ENCODE results near the gene HIC1. TPM values are rescaled to one million over a fixed set of nuclear protein-coding genes. Genes with fewer than 3 reads are reported as not detected.

The HIC1 gene
- total RNA-seq, 1 donor from 2014 or later = 9.3 TPM

- Mint-ChIP-seq H3K36me3 (ENCODE audit: low read depth) (peaks cover 46% of the 10 kb centered on the region), H3K27ac (no peak overlapping the region), H3K9me3 (no peaks in the 10 kb centered on the region), H3K4me1 (peaks cover 53% of the 10 kb centered on the region), H3K4me3 (no peak overlapping the region), H3K27me3 (no peaks in the 10 kb centered on the region)
- ChIA-PET CTCF (interaction anchor here (0.8 to 1.2 kb wide), 3 partner anchors 9 to 176 kb away, joined by 3 to 4 read pairs (median 3); no protein-coding TSS in a partner anchor), POLR2A (interaction anchor here (1.5 to 24.5 kb wide), 2 partner anchors 11 to 20 kb away, joined by 6 to 449 read pairs; no protein-coding TSS in a partner anchor)
- TF ChIP-seq CTCF (IDR thresholded peaks at IDR 0.05) = no peak
- no peak for DNase-seq
- intact Hi-C loops (cut with micrococcal nuclease) = no loop called here
- ATAC-seq (ENCODE audit: low read depth) = no peak
Measured at GRCh38 chr17:2068519-2069051, 13.7 kb downstream of the HIC1 start.

GRCh38 chr17:2070241-2071023, 15.5 kb downstream of the HIC1 start:
- POLR2A ChIA-PET = interaction anchor here (0.5 to 24.5 kb wide), 8 partner anchors 10 to 386 kb away, joined by 3 to 449 read pairs (median 4); no protein-coding TSS in a partner anchor
- peak; percentile 90 for ATAC-seq (ENCODE audit: low read depth)
- H3K36me3 Mint-ChIP-seq (ENCODE audit: low read depth) = peaks cover 42% of the 10 kb centered on the region
- intact Hi-C loops (cut with micrococcal nuclease) = loop anchor here (1.0 kb wide), 3 partner anchors 11 to 17 kb away; no protein-coding TSS in a partner anchor
- peak overlapping the region; percentile 79 for H3K27ac Mint-ChIP-seq
- peak overlapping the region; percentile 59 for H3K4me3 Mint-ChIP-seq
- H3K9me3 Mint-ChIP-seq = no peaks in the 10 kb centered on the region
- peaks cover 43% of the 10 kb centered on the region for H3K4me1 Mint-ChIP-seq
- no peak for DNase-seq
- H3K27me3 Mint-ChIP-seq = no peaks in the 10 kb centered on the region
- CTCF ChIA-PET = interaction anchor here (1.2 to 2.9 kb wide), 5 partner anchors 13 to 174 kb away, joined by 3 to 21 read pairs (median 5); partner anchors contain the start of gene HIC1
- no peak for TF ChIP-seq CTCF (IDR thresholded peaks at IDR 0.05)

- H3K27ac Mint-ChIP-seq = peak overlapping the region; percentile 79
- H3K4me3 Mint-ChIP-seq = no peak overlapping the region
- H3K9me3 Mint-ChIP-seq = no peaks in the 10 kb centered on the region
- H3K27me3 Mint-ChIP-seq = no peaks in the 10 kb centered on the region
- intact Hi-C loops (cut with micrococcal nuclease) = no loop called here
- peaks cover 39% of the 10 kb centered on the region for H3K36me3 Mint-ChIP-seq (ENCODE audit: low read depth)
- DNase-seq (no peak), ATAC-seq (ENCODE audit: low read depth) (no peak)
- ChIA-PET CTCF (interaction anchor here (0.5 to 2.9 kb wide), 6 partner anchors 13 to 892 kb away, joined by 3 to 21 read pairs (median 4); partner anchors contain the start of gene HIC1), POLR2A (interaction anchor here (0.6 to 24.5 kb wide), 6 partner anchors 12 to 169 kb away, joined by 3 to 449 read pairs (median 4); no protein-coding TSS in a partner anchor)
- no peak for TF ChIP-seq CTCF (IDR thresholded peaks at IDR 0.05)
- H3K4me1 Mint-ChIP-seq = peaks cover 41% of the 10 kb centered on the region
Measured at GRCh38 chr17:2071024-2071385, 16.1 kb downstream of the HIC1 start.

GRCh38 chr17:2071455-2072281, 16.8 kb downstream of the HIC1 start:
- H3K4me1 Mint-ChIP-seq = peaks cover 38% of the 10 kb centered on the region
- no peak for TF ChIP-seq CTCF (IDR thresholded peaks at IDR 0.05)
- ChIA-PET POLR2A (interaction anchor here (0.5 to 24.5 kb wide), 5 partner anchors 13 to 1574 kb away, joined by 3 to 449 read pairs (median 5); no protein-coding TSS in a partner anchor), CTCF (interaction anchor here (0.5 to 2.9 kb wide), 7 partner anchors 14 to 893 kb away, joined by 3 to 21 read pairs (median 4); partner anchors contain the start of gene HIC1)
- peak overlapping the region; percentile 35 for H3K27ac Mint-ChIP-seq
- peaks cover 41% of the 10 kb centered on the region for H3K36me3 Mint-ChIP-seq (ENCODE audit: low read depth)
- no peak overlapping the region for H3K4me3 Mint-ChIP-seq
- DNase-seq = no peak
- H3K9me3 Mint-ChIP-seq = no peaks in the 10 kb centered on the region
- H3K27me3 Mint-ChIP-seq = no peaks in the 10 kb centered on the region
- no peak for ATAC-seq (ENCODE audit: low read depth)
- intact Hi-C loops (cut with micrococcal nuclease) = no loop called here

Measured in activated B cell treated with CpG ODN at 0.5 μM for 24 hours (primary cell).